OCI-LY3 (cell line): Measurements from ENCODE around the gene GAL3ST3.

Experiments
- H2AFZ ChIP-seq: fragments of 200-600, 300-600 bp; shearing (Covaris generic); 2 replicates; pipeline ENCODE4 v1.6.0; 2014; ENCODE audit warnings: antibody characterized with exemption, low read depth, low read length
- H3K27ac ChIP-seq: fragments of 200-600, 300-600 bp; sonication (generic); 2 replicates; pipeline ENCODE4 v1.5.1; 2014; ENCODE audit warnings: mild to moderate bottlenecking, low read length, moderate library complexity, mixed read lengths
- H3K27me3 ChIP-seq: fragments of 200-600, 300-600 bp; sonication (generic); 2 replicates; pipeline ENCODE4 v1.6.1; 2014; ENCODE audit warnings: low read depth, low read length, mixed read lengths
- H3K36me3 ChIP-seq: fragments of 200-600, 300-600 bp; sonication (generic); replicated peaks from 2 replicates; pipeline ENCODE3; 2014; ENCODE audit warnings: low read depth, low read length, mixed read lengths
- H3K4me1 ChIP-seq: fragments of 300-600, 200-600 bp; sonication (generic); 2 replicates; pipeline ENCODE4 v1.6.1; 2014; ENCODE audit warnings: low read length, mixed read lengths
- H3K4me2 ChIP-seq: fragments of 200-600, 300-600 bp; sonication (generic); 2 replicates; pipeline ENCODE4 v1.6.1; 2014; ENCODE audit warnings: low read length, mixed read lengths
- H3K4me3 ChIP-seq: fragments of 300-600, 200-600 bp; sonication (generic); 2 replicates; pipeline ENCODE4 v1.5.1; 2014; ENCODE audit warnings: antibody characterized with exemption, mild to moderate bottlenecking, low read length, moderate library complexity
- H3K79me2 ChIP-seq: fragments of 300-600, 200-600 bp; shearing (Covaris generic); 2 replicates; pipeline ENCODE4 v1.6.1; 2014; ENCODE audit warnings: mild to moderate bottlenecking, low read length, mixed read lengths
- H3K9ac ChIP-seq: fragments of 300-600, 200-600 bp; shearing (Covaris generic); 2 replicates; pipeline ENCODE4 v1.6.0; 2014; ENCODE audit warnings: mild to moderate bottlenecking, low read length, moderate library complexity
- H3K9me3 ChIP-seq: fragments of 200-600, 300-600 bp; shearing (Covaris generic); 2 replicates; pipeline ENCODE4 v1.6.1; 2014; ENCODE audit warnings: low read length, mixed read lengths; ENCODE audit not compliant: insufficient read depth
- H4K20me1 ChIP-seq: fragments of 200-600, 300-600 bp; sonication (generic); 2 replicates; pipeline ENCODE4 v1.6.1; 2016; ENCODE audit warnings: low read length, mixed read lengths; ENCODE audit not compliant: insufficient read depth
- CTCF ChIP-seq: fragments of 200-600, 300-600 bp; sonication (generic); IDR thresholded peaks from 2 replicates; pipeline ENCODE4 v1.5.1; 2014; ENCODE audit warnings: antibody characterized with exemption, low read length, low read depth
- EZH2phosphoT487 ChIP-seq: fragments of 200-600 bp; shearing (Covaris generic); IDR thresholded peaks from 2 replicates; pipeline ENCODE4 v1.6.1; 2018; ENCODE audit warnings: antibody characterized with exemption, mixed run types, low read depth

The GAL3ST3 gene

GRCh38 chr11:66008468-66009101 is 40.4 kb downstream of the GAL3ST3 start:
- Histone ChIP-seq H3K9me3 (no peaks in the 10 kb centered on the region), H3K9ac (no peak overlapping the region), H3K36me3 (peaks cover 19% of the 10 kb centered on the region), H3K4me2 (no peak overlapping the region), H2AFZ (no peak overlapping the region), H3K79me2 (peaks cover 9% of the 10 kb centered on the region), H3K27ac (no peak overlapping the region), H4K20me1 (no peaks in the 10 kb centered on the region), H3K4me3 (no peak overlapping the region), H3K27me3 (no peaks in the 10 kb centered on the region), H3K4me1 (0 out of 2 replicates have a peak, but pooled peaks cover under 1% of the 10 kb centered on the region)
- TF ChIP-seq CTCF (no peak), EZH2phosphoT487 (no peak)

- no peaks in the 10 kb centered on the region for H3K27me3 ChIP-seq
- H3K9me3 ChIP-seq: no peaks in the 10 kb centered on the region
- H2AFZ ChIP-seq: no peak overlapping the region
- no peak overlapping the region for H3K27ac ChIP-seq
- H4K20me1 ChIP-seq: no peaks in the 10 kb centered on the region
- no peak overlapping the region for H3K4me3 ChIP-seq
- H3K4me2 ChIP-seq: no peak overlapping the region
- no peak overlapping the region for H3K9ac ChIP-seq
- peaks cover 5% of the 10 kb centered on the region for H3K4me1 ChIP-seq
- no peak for TF ChIP-seq EZH2phosphoT487
- H3K79me2 ChIP-seq: peaks cover 14% of the 10 kb centered on the region
- peaks cover 19% of the 10 kb centered on the region for H3K36me3 ChIP-seq
These were observed 40.9 kb downstream of the GAL3ST3 start for GRCh38 chr11:66008095-66008467.

GRCh38 chr11:66007201-66007634 is 41.7 kb downstream of the GAL3ST3 start:
- H3K9ac ChIP-seq: no peak overlapping the region

GRCh38 chr11:66006891-66007176 is 42.1 kb downstream of the GAL3ST3 start:
- no peak overlapping the region for H3K9ac ChIP-seq
- no peaks in the 10 kb centered on the region for H3K27me3 ChIP-seq
- peaks cover 19% of the 10 kb centered on the region for H3K36me3 ChIP-seq
- H3K4me3 ChIP-seq: no peak overlapping the region
- H3K4me1 ChIP-seq: peaks cover 6% of the 10 kb centered on the region
- H3K9me3 ChIP-seq: no peaks in the 10 kb centered on the region
- no peak overlapping the region for H2AFZ ChIP-seq
- no peak for TF ChIP-seq EZH2phosphoT487
- TF ChIP-seq CTCF: no peak
- no peak overlapping the region for H3K4me2 ChIP-seq
- no peaks in the 10 kb centered on the region for H4K20me1 ChIP-seq
- H3K27ac ChIP-seq: no peak overlapping the region
- H3K79me2 ChIP-seq: peaks cover 21% of the 10 kb centered on the region

More at GRCh38 chr11:66007201-66007634, 41.7 kb downstream of the GAL3ST3 start:
- H3K4me3 ChIP-seq: no peak overlapping the region
- H3K9me3 ChIP-seq: no peaks in the 10 kb centered on the region
- H3K79me2 ChIP-seq: peaks cover 19% of the 10 kb centered on the region
- H2AFZ ChIP-seq: no peak overlapping the region
- no peak overlapping the region for H3K27ac ChIP-seq
- H3K4me2 ChIP-seq: no peak overlapping the region
- peaks cover 19% of the 10 kb centered on the region for H3K36me3 ChIP-seq
- TF ChIP-seq CTCF (no peak), EZH2phosphoT487 (no peak)
- no peaks in the 10 kb centered on the region for H3K27me3 ChIP-seq
- peaks cover 6% of the 10 kb centered on the region for H3K4me1 ChIP-seq
- no peaks in the 10 kb centered on the region for H4K20me1 ChIP-seq
